ENCODE measurements around the gene TM9SF1. TPM values are rescaled to one million over a fixed set of nuclear protein-coding genes. Genes with fewer than 3 reads are reported as not detected.
A peak's percentile ranks its signal among the peaks of the same experiment; 100 is the strongest.

The TM9SF1 gene
- total and polyA plus RNA-seq, 9 of the 15 experiments (the other 6 are each of a cell fraction or from before 2014, with no cell fraction given) = 5.3 to 20.3 (median 11.8) TPM

GRCh38 chr14:24215495-24216344 is 20.5 kb upstream of the TM9SF1 start, which contains the start of gene MDP1 (continued):
- no peak for TF ChIP-seq FIP1L1 (IDR thresholded peaks at IDR 0.05; ENCODE audit: low read depth, low read length, poor library complexity, severe bottlenecking)
- peak; percentile 59; the same call in 1 of the 2 replicates for TF ChIP-seq ARID4B (CRISPR knock-in tag; IDR thresholded peaks at IDR 0.05)
- TF ChIP-seq HES1 (IDR thresholded peaks at IDR 0.05; ENCODE audit: low read depth) = no peak
- no peak for TF ChIP-seq ZNF282 (CRISPR knock-in tag; IDR thresholded peaks at IDR 0.05)
- TF ChIP-seq ZKSCAN8 (CRISPR knock-in tag; IDR thresholded peaks at IDR 0.05) = no peak
- TF ChIP-seq ZNF174 (CRISPR knock-in tag; IDR thresholded peaks at IDR 0.05) = no peak
- no peak for TF ChIP-seq SMAD2 (IDR thresholded peaks at IDR 0.05; ENCODE audit: low read depth, low read length)
- TF ChIP-seq ATF3 (IDR thresholded peaks at IDR 0.05) = peak; percentile 53
- TF ChIP-seq ATF3 (CRISPR knock-in tag; conservative IDR thresholded peaks at IDR 0.05) = no peak
- TF ChIP-seq BRD4 (IDR thresholded peaks at IDR 0.05) = no peak
- TF ChIP-seq KDM2B (CRISPR knock-in tag; IDR thresholded peaks at IDR 0.05) = no peak
- TF ChIP-seq FOS (IDR thresholded peaks at IDR 0.05; ENCODE audit: extremely low read depth, insufficient read length) = no peak
- TF ChIP-seq CREB1 (IDR thresholded peaks at IDR 0.05) = peak; percentile 88
- TF ChIP-seq CREB1 (CRISPR knock-in tag; IDR thresholded peaks at IDR 0.05) = peak; percentile 93
- TF ChIP-seq ZNF830 (CRISPR knock-in tag; IDR thresholded peaks at IDR 0.05) = no peak
- TF ChIP-seq POLR2AphosphoS2 (IDR thresholded peaks at IDR 0.05; ENCODE audit: low read length) = peak; percentile 92
- peak; percentile 12; the same call in 1 of the 2 replicates for TF ChIP-seq ZNF740 (CRISPR knock-in tag; IDR thresholded peaks at IDR 0.05)
- no peak for TF ChIP-seq ZNF740 (tag; IDR thresholded peaks at IDR 0.05)
- no peak for TF ChIP-seq FOXM1 (IDR thresholded peaks at IDR 0.05; ENCODE audit: low read depth)
- no peak for TF ChIP-seq FOXM1 (CRISPR knock-in tag; IDR thresholded peaks at IDR 0.05; ENCODE audit: low read depth)
- no peak for TF ChIP-seq SMARCE1 (IDR thresholded peaks at IDR 0.05)
- TF ChIP-seq MECOM (CRISPR knock-in tag; IDR thresholded peaks at IDR 0.05) = no peak
- TF ChIP-seq BHLHE40 (IDR thresholded peaks at IDR 0.05; ENCODE audit: low read length) = peak; percentile 28; the same call in 1 of the 2 replicates
- TF ChIP-seq STAT5A (IDR thresholded peaks at IDR 0.05; ENCODE audit: borderline replicate concordance, low read length) = peak; percentile 18; the same call in 1 of the 2 replicates
